ENCODE measurements around the gene OR4E2.
"Not testable (repeated sequence)": the region's sequence is repeated elsewhere in the genome, so short reads cannot be mapped to it uniquely, and the experiment has no call there.

OR4E2 gene

GRCh38 chr14:21698538-21698937, 44.9 kb downstream of the OR4E2 start:
- DNase-seq = not testable (repeated sequence)

GRCh38 chr14:21699551-21699950, 45.9 kb downstream of the OR4E2 start:
- DNase-seq = no peak

- DNase-seq = no peak
Measured at GRCh38 chr14:21702316-21702715, 48.7 kb downstream of the OR4E2 start.

GRCh38 chr14:21703357-21704326, 50.0 kb downstream of the OR4E2 start:
- no peak for DNase-seq

GRCh38 chr14:21704338-21704737, 50.7 kb downstream of the OR4E2 start:
- DNase-seq = no peak

GRCh38 chr14:21711360-21711961, 57.8 kb downstream of the OR4E2 start:
- DNase-seq = no peak

- DNase-seq = no peak
Measured at GRCh38 chr14:21712036-21712435, 58.4 kb downstream of the OR4E2 start.

- no peak for DNase-seq
Measured at GRCh38 chr14:21714318-21714929, 60.8 kb downstream of the OR4E2 start.
